HCT116 (cell line): ENCODE measurements around the gene FAM118A. TPM values are rescaled to one million over a fixed set of nuclear protein-coding genes. Genes with fewer than 3 reads are reported as not detected.

Experiments used
- ATAC-seq: fragments of 200-7000 bp; cut with Tn5 transposase; 2 replicates; pipeline ENCODE4 v1.9.1; 2020; ENCODE audit warnings: mild to moderate bottlenecking, moderate library complexity
- BruUV-seq: library from RNA; stranded (reverse); fragments of 400-500 nt; replicated peaks from 2 replicates; lab custom pipeline; 2021; lab: Mats Ljungman, UMichigan
- CTCF ChIA-PET: fragments of 300-600 bp; sonication (Branson Sonifier 250); formaldehyde crosslinking; loops from one replicate; lab custom pipeline; 2021; ENCODE audit warnings: antibody characterized with exemption; lab: Charles Lee
- POLR2A ChIA-PET: fragments of 300-600, 350-600 bp; sonication (Branson Sonifier 250); formaldehyde crosslinking; loops from one replicate; lab custom pipeline; 2021; ENCODE audit warnings: antibody characterized with exemption; lab: Charles Lee
- RAD21 ChIA-PET, 2 experiments: fragments of 300-600 bp; sonication (Branson Sonifier 250); formaldehyde crosslinking; loops; one replicate each; lab custom pipeline; 2023; ENCODE audit warnings: low total read pairs in 2 of 2; ENCODE audit not compliant: uncharacterized antibody in 2 of 2, unreplicated experiment in 2 of 2, low non-redundant PET in 1 of 2; lab: Charles Lee
- DNase-seq: peaks from one replicate; pipeline ENCODE4 v3.0.0-alpha.2; 2010; ENCODE audit warnings: low read depth, low spot score
- H2AFZ ChIP-seq: fragments of 200-600 bp; shearing (Covaris generic), sonication (generic); 2 replicates; pipeline ENCODE4 v1.6.1; 2017; ENCODE audit warnings: low read depth, mixed run types, mixed read lengths, antibody characterized with exemption, low read length; ENCODE audit not compliant: poor library complexity, severe bottlenecking
- H3K27ac ChIP-seq: 2 replicates; pipeline ENCODE4 v1.5.1; 2012; ENCODE audit warnings: low read depth, low read length
- H3K27me3 ChIP-seq: fragments of 200-600 bp; sonication (generic); 2 replicates; pipeline ENCODE4 v1.6.1; 2016; ENCODE audit warnings: mixed run types, low read length, mixed read lengths; ENCODE audit not compliant: insufficient read depth
- H3K36me3 ChIP-seq, 2 experiments: fragments of 200-500 bp in 1 of 2; fragments of 200-600 bp in 1 of 2; sonication (Bioruptor generic) in 1 of 2; sonication (generic) in 1 of 2; 2 replicates each; pipeline versions ENCODE4 v1.5.1 to v1.6.1; 2014 to 2016; ENCODE audit warnings: low read length in 2 of 2, inconsistent platforms in 1 of 2, mixed read lengths in 1 of 2, mixed run types in 1 of 2; ENCODE audit not compliant: insufficient read depth in 2 of 2, control insufficient read depth in 1 of 2
- H3K4me1 ChIP-seq, 2 experiments: fragments of 200-600 bp in 1 of 2; sonication (generic) in 1 of 2; 2 replicates each; pipeline versions ENCODE4 v1.5.1 to v1.6.1; 2012 to 2017; ENCODE audit warnings: low read length in 2 of 2, inconsistent platforms in 1 of 2, mild to moderate bottlenecking in 1 of 2, mixed read lengths in 1 of 2, mixed run types in 1 of 2, moderate library complexity in 1 of 2; ENCODE audit not compliant: insufficient read depth in 2 of 2, control insufficient read depth in 1 of 2
- H3K4me2 ChIP-seq: fragments of 200-600 bp; sonication (generic); 2 replicates; pipeline ENCODE4 v1.6.1; 2017; ENCODE audit warnings: mixed run types, low read length, mixed read lengths
- H3K4me3 ChIP-seq, 2 experiments: fragments of 200-600 bp in 1 of 2; sonication (generic) in 1 of 2; replicated peaks in 1 of 2; 2 replicates each; pipeline ENCODE4 v1.5.1; 2011 to 2016; ENCODE audit warnings: low read length in 2 of 2, control low read depth in 1 of 2, low read depth in 1 of 2, mild to moderate bottlenecking in 1 of 2, mixed read lengths in 1 of 2, mixed run types in 1 of 2
- H3K79me2 ChIP-seq: fragments of 200-600 bp; sonication (generic); 2 replicates; pipeline ENCODE4 v1.6.1; 2017; ENCODE audit warnings: mild to moderate bottlenecking, mixed run types, low read length, moderate library complexity, mixed read lengths; ENCODE audit not compliant: insufficient read depth
- H3K9ac ChIP-seq: fragments of 200-600 bp; sonication (generic); 2 replicates; pipeline ENCODE4 v1.6.1; 2016; ENCODE audit warnings: low read length, mixed read lengths
- H3K9me2 ChIP-seq: fragments of 200-600 bp; sonication (generic), shearing (Covaris generic); 2 replicates; pipeline ENCODE4 v1.6.1; 2017; ENCODE audit warnings: mixed run types, mild to moderate bottlenecking, moderate library complexity; ENCODE audit not compliant: insufficient read depth
- H3K9me3 ChIP-seq, 2 experiments: fragments of 200-500 bp in 1 of 2; fragments of 200-600 bp in 1 of 2; sonication (Bioruptor generic) in 1 of 2; sonication (generic) in 1 of 2; 2 replicates each; pipeline ENCODE4 v1.6.1; 2014 to 2017; ENCODE audit warnings: low read length in 2 of 2, mixed read lengths in 2 of 2, inconsistent platforms in 1 of 2, low read depth in 1 of 2, mild to moderate bottlenecking in 1 of 2, mixed run types in 1 of 2, moderate library complexity in 1 of 2; ENCODE audit not compliant: control insufficient read depth in 1 of 2, insufficient read depth in 1 of 2
- H4K20me1 ChIP-seq: fragments of 200-600 bp; sonication (generic), shearing (Covaris generic); 2 replicates; pipeline ENCODE4 v1.6.1; 2017; ENCODE audit warnings: mixed run types, mild to moderate bottlenecking, moderate library complexity; ENCODE audit not compliant: insufficient read depth
- CEBPB ChIP-seq: IDR thresholded peaks from 2 replicates; pipeline ENCODE4 v1.6.1; 2012; ENCODE audit warnings: low read depth
- EGR1 ChIP-seq: IDR thresholded peaks from 2 replicates; pipeline ENCODE4 v1.6.1; 2012; ENCODE audit warnings: low read depth
- ELF1 ChIP-seq: IDR thresholded peaks from 2 replicates; pipeline ENCODE4 v1.6.1; 2012; ENCODE audit warnings: low read depth, borderline replicate concordance
- EZH2 ChIP-seq: fragments of 200-600 bp; sonication (generic); IDR thresholded peaks from 2 replicates; pipeline ENCODE4 v1.6.1; 2017; ENCODE audit warnings: antibody characterized with exemption, mixed run types
- EZH2phosphoT487 ChIP-seq: fragments of 200-600 bp; IDR thresholded peaks from 2 replicates; pipeline ENCODE4 v1.6.1; 2018; ENCODE audit warnings: antibody characterized with exemption, borderline replicate concordance
- FOSL1 ChIP-seq: IDR thresholded peaks from 2 replicates; pipeline ENCODE4 v1.6.1; 2012; ENCODE audit warnings: low read depth
- JUND ChIP-seq: IDR thresholded peaks from 2 replicates; pipeline ENCODE4 v1.6.1; 2012
- POLR2A ChIP-seq: IDR thresholded peaks from 2 replicates; pipeline ENCODE4 v1.7.0; 2011; ENCODE audit warnings: borderline replicate concordance; ENCODE audit not compliant: insufficient read depth, insufficient read length; ENCODE audit errors: extremely low read depth
- POLR2AphosphoS5 ChIP-seq: IDR thresholded peaks from 2 replicates; pipeline ENCODE4 v1.6.1; 2011; ENCODE audit warnings: mild to moderate bottlenecking, low read depth, low read length, moderate library complexity
- RAD21 ChIP-seq: IDR thresholded peaks from 2 replicates; pipeline ENCODE4 v1.6.1; 2012; ENCODE audit warnings: low read depth, mild to moderate bottlenecking
- SIN3A ChIP-seq: IDR thresholded peaks from 2 replicates; pipeline ENCODE4 v1.6.1; 2012; ENCODE audit warnings: low read depth
- SP1 ChIP-seq: IDR thresholded peaks from 2 replicates; pipeline ENCODE4 v1.6.1; 2012; ENCODE audit warnings: low read depth
- SRF ChIP-seq: IDR thresholded peaks from 2 replicates; pipeline ENCODE4 v1.6.1; 2012; ENCODE audit warnings: low read depth
- TCF7L2 ChIP-seq: IDR thresholded peaks from 2 replicates; pipeline ENCODE4 v1.7.0; 2011; ENCODE audit warnings: borderline replicate concordance, inconsistent platforms; ENCODE audit not compliant: insufficient read depth, insufficient read length; ENCODE audit errors: extremely low read depth
- YY1 ChIP-seq: IDR thresholded peaks from 2 replicates; pipeline ENCODE4 v1.6.1; 2011; ENCODE audit warnings: low read length, low read depth, moderate library complexity, mild to moderate bottlenecking; ENCODE audit not compliant: insufficient replicate concordance; ENCODE audit errors: extremely low read depth
- ZNF274 ChIP-seq: fragments of 200-500 bp; sonication (Bioruptor generic); IDR thresholded peaks from 2 replicates; pipeline ENCODE4 v1.6.1; 2014; ENCODE audit warnings: mild to moderate bottlenecking, low read depth, low read length, inconsistent platforms
- intact Hi-C: fragments of 100-400 bp; cut with micrococcal nuclease; formaldehyde crosslinking; loops from 2 replicates; pipeline ENCODE4 v1.10.0; 2022
- total RNA-seq: library from RNA; stranded (reverse); gene quantifications from one replicate; pipeline ENCODE4 v1.2.1, GENCODE V29; 2021; ENCODE audit not compliant: unreplicated experiment
- TF ChIP-seq, protein P1 (sequence below): IDR thresholded peaks from 2 replicates; pipeline ENCODE4 v1.6.1; 2012
- TF ChIP-seq, protein P2 (sequence below): IDR thresholded peaks from 2 replicates; pipeline ENCODE4 v1.6.1; 2012
- TF ChIP-seq, protein P3 (sequence below), 3 experiments: fragments of 200-600 bp in 1 of 3; sonication (generic) in 1 of 3; IDR thresholded peaks in 2 of 3; conservative IDR thresholded peaks in 1 of 3; 2 replicates each; pipeline ENCODE4 v1.5.1; 2012 to 2017; ENCODE audit warnings: low read depth in 2 of 3, low read length in 2 of 3, antibody characterized with exemption in 1 of 3, borderline replicate concordance in 1 of 3, control low read depth in 1 of 3, mild to moderate bottlenecking in 1 of 3, mixed read lengths in 1 of 3, mixed run types in 1 of 3, moderate library complexity in 1 of 3; ENCODE audit not compliant: insufficient read depth in 1 of 3
- TF ChIP-seq, protein P4 (sequence below): IDR thresholded peaks from 2 replicates; pipeline ENCODE4 v1.6.1; 2012; ENCODE audit warnings: low read depth

FAM118A gene
- total RNA-seq, 1 experiment from 2014 or later = 43.2 TPM

DNA sequence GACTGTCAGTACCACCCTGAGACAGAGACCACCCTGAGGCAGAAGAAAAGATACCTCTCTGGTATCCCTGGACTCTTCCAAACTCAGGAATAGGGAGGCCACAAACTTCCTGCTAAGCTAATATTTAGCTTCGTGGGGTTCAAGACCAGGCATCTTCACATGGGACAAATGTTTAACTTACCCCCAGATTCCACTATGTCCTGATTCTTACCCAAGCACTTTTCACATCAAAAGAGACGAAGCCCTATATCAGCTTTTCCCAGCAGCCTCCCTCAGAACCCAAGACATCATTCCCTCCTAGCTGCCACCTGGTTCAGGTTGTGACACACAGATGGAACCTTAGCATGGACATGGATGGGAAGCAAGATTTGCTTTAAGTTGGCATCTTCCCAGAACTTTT lies 71.6 kb downstream of the FAM118A start:
- Histone ChIP-seq H3K4me1 (no peaks in the 10 kb centered on the region), H3K9me2 (no peaks in the 10 kb centered on the region), H3K4me3 (no peak overlapping the region), H3K27ac (no peak overlapping the region), H3K9me3 (no peaks in the 10 kb centered on the region), H4K20me1 (no peaks in the 10 kb centered on the region), H3K79me2 (no peaks in the 10 kb centered on the region), H3K9ac (no peak overlapping the region), H3K27me3 (no peaks in the 10 kb centered on the region), H3K36me3 (no peaks in the 10 kb centered on the region), H2AFZ (no peak overlapping the region)
- ChIA-PET POLR2A (no interaction called here), CTCF (no interaction called here), RAD21 (no interaction called here)
- no peak for DNase-seq
- no TSS peak for BruUV-seq
- no peak for ATAC-seq
- intact Hi-C loops = no loop called here
- TF ChIP-seq EZH2 (no peak), FOSL1 (no peak), POLR2A (no peak), SP1 (no peak), ELF1 (no peak), POLR2AphosphoS5 (no peak), YY1 (no peak), JUND (no peak), ZNF274 (no peak), CEBPB (no peak), RAD21 (no peak), TCF7L2 (no peak), SIN3A (no peak), EGR1 (no peak), SRF (no peak), EZH2phosphoT487 (no peak)
- TF ChIP-seq, protein P1, sequence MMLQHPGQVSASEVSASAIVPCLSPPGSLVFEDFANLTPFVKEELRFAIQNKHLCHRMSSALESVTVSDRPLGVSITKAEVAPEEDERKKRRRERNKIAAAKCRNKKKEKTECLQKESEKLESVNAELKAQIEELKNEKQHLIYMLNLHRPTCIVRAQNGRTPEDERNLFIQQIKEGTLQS = no peak
- TF ChIP-seq, protein P2, sequence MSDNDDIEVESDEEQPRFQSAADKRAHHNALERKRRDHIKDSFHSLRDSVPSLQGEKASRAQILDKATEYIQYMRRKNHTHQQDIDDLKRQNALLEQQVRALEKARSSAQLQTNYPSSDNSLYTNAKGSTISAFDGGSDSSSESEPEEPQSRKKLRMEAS = no peak
- TF ChIP-seq, protein P3, sequence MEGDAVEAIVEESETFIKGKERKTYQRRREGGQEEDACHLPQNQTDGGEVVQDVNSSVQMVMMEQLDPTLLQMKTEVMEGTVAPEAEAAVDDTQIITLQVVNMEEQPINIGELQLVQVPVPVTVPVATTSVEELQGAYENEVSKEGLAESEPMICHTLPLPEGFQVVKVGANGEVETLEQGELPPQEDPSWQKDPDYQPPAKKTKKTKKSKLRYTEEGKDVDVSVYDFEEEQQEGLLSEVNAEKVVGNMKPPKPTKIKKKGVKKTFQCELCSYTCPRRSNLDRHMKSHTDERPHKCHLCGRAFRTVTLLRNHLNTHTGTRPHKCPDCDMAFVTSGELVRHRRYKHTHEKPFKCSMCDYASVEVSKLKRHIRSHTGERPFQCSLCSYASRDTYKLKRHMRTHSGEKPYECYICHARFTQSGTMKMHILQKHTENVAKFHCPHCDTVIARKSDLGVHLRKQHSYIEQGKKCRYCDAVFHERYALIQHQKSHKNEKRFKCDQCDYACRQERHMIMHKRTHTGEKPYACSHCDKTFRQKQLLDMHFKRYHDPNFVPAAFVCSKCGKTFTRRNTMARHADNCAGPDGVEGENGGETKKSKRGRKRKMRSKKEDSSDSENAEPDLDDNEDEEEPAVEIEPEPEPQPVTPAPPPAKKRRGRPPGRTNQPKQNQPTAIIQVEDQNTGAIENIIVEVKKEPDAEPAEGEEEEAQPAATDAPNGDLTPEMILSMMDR (IDR thresholded peaks at IDR 0.05 in 2 of 3, conservative IDR thresholded peaks at IDR 0.05 in 1 of 3; ENCODE audit: borderline replicate concordance in 1 of 3, insufficient read depth in 1 of 3, low read depth in 2 of 3, low read length in 2 of 3) = no peak
- TF ChIP-seq, protein P4, sequence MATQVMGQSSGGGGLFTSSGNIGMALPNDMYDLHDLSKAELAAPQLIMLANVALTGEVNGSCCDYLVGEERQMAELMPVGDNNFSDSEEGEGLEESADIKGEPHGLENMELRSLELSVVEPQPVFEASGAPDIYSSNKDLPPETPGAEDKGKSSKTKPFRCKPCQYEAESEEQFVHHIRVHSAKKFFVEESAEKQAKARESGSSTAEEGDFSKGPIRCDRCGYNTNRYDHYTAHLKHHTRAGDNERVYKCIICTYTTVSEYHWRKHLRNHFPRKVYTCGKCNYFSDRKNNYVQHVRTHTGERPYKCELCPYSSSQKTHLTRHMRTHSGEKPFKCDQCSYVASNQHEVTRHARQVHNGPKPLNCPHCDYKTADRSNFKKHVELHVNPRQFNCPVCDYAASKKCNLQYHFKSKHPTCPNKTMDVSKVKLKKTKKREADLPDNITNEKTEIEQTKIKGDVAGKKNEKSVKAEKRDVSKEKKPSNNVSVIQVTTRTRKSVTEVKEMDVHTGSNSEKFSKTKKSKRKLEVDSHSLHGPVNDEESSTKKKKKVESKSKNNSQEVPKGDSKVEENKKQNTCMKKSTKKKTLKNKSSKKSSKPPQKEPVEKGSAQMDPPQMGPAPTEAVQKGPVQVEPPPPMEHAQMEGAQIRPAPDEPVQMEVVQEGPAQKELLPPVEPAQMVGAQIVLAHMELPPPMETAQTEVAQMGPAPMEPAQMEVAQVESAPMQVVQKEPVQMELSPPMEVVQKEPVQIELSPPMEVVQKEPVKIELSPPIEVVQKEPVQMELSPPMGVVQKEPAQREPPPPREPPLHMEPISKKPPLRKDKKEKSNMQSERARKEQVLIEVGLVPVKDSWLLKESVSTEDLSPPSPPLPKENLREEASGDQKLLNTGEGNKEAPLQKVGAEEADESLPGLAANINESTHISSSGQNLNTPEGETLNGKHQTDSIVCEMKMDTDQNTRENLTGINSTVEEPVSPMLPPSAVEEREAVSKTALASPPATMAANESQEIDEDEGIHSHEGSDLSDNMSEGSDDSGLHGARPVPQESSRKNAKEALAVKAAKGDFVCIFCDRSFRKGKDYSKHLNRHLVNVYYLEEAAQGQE = no peak
- TF ChIP-seq, all 23 proteins: peak for 0
- H3K4me2 ChIP-seq = no peak overlapping the region
